ENCODE measurements around the gene CFAP77. TPM values are rescaled to one million over a fixed set of nuclear protein-coding genes. Genes with fewer than 3 reads are reported as not detected.

CFAP77 gene
- total and polyA plus RNA-seq, 2 of the 8 experiments (the other 6 are each of a cell fraction or from before 2014, with no cell fraction given) = 0.63 to 0.97 TPM

GRCh38 chr9:132514821-132515220 is 104.8 kb downstream of the CFAP77 start:
- Histone ChIP-seq H3K27me3 (replicated peaks in 1 of 4; ENCODE audit: control insufficient read depth in 3 of 4, extremely low read depth in 1 of 4, insufficient read depth in 3 of 4, low read length in 3 of 4) (no peaks in the 10 kb centered on the region; a peak in 1 of 7 replicates), H4K91ac (replicated peaks; ENCODE audit: insufficient read length, low read length) (no peak overlapping the region), H3K79me1 (ENCODE audit: low read depth, low read length) (no peaks in the 10 kb centered on the region), H3K56ac (replicated peaks; ENCODE audit: insufficient read length, low read depth, low read length) (no peak overlapping the region), H2AK5ac (ENCODE audit: low read depth, low read length) (no peak overlapping the region), H2AFZ (ENCODE audit: low read length) (no peak overlapping the region), H3K18ac (ENCODE audit: extremely low read depth, low read length) (no peak overlapping the region), H2BK5ac (ENCODE audit: low read depth, low read length) (no peak overlapping the region), H3K79me2 (ENCODE audit: control insufficient read depth in 1 of 2, insufficient read depth in 2 of 2, low read length in 2 of 2) (no peaks in the 10 kb centered on the region), H3K4ac (replicated peaks; ENCODE audit: insufficient read length, low read depth, low read length) (no peak overlapping the region), H3K36me3 (ENCODE audit: control insufficient read depth in 2 of 4, insufficient read depth in 4 of 4, low read length in 3 of 4) (no peaks in the 10 kb centered on the region), H3K4me2 (ENCODE audit: insufficient read depth in 1 of 2, low read depth in 2 of 2, low read length in 2 of 2) (no peak overlapping the region), H3K14ac (ENCODE audit: insufficient read length) (no peak overlapping the region), H4K8ac (ENCODE audit: extremely low read depth, insufficient read depth, low read length) (no peak overlapping the region), H2BK12ac (ENCODE audit: low read depth, low read length) (no peak overlapping the region), H3K9me3 (ENCODE audit: insufficient read depth in 2 of 2, low read depth in 1 of 2, low read length in 1 of 2) (no peaks in the 10 kb centered on the region), H3K4me1 (replicated peaks in 1 of 4; ENCODE audit: control insufficient read depth in 3 of 4, insufficient read depth in 4 of 4, low read length in 3 of 4) (no peaks in the 10 kb centered on the region), H4K5ac (ENCODE audit: insufficient read length, low read depth, low read length) (no peak overlapping the region), H2BK20ac (ENCODE audit: low read length) (no peak overlapping the region), H3K23me2 (ENCODE audit: low read depth, low read length) (peaks cover 9% of the 10 kb centered on the region; the same call in 1 of the 2 replicates), H3K23ac (ENCODE audit: insufficient read length) (no peak overlapping the region), H3K9ac (replicated peaks in 1 of 4; ENCODE audit: extremely low read depth in 1 of 4, low read depth in 3 of 4, low read length in 3 of 4) (no peak overlapping the region), H2BK15ac (ENCODE audit: low read length) (no peak overlapping the region), H4K20me1 (replicated peaks in 1 of 2; ENCODE audit: control insufficient read depth in 1 of 2, insufficient read depth in 2 of 2, low read length in 2 of 2) (no peaks in the 10 kb centered on the region), H3K4me3 (ENCODE audit: extremely low read depth in 1 of 4, insufficient read depth in 2 of 4, low read depth in 3 of 4, low read length in 4 of 4) (no peak overlapping the region), H3K27ac (ENCODE audit: low read depth, low read length) (no peak overlapping the region), H2BK120ac (replicated peaks; ENCODE audit: low read depth, low read length) (no peak overlapping the region)
- ChIA-PET POLR2A (ENCODE audit: partially characterized antibody) (interaction anchor here (1.0 kb wide), 1 partner anchor 9 kb away, joined by 3 read pairs; no protein-coding TSS in a partner anchor), CTCF (ENCODE audit: partially characterized antibody) (interaction anchor here (0.6 to 1.5 kb wide), 5 partner anchors 8 to 103 kb away, joined by 3 to 4 read pairs (median 3); no protein-coding TSS in a partner anchor)
- 83% methylated on average over 7 of the region's 8 CpGs; no CpG with 5 or more reads in 1 of the 2 experiments for WGBS, 2 experiments (ENCODE audit: extremely low coverage in 1 of 2, insufficient coverage in 1 of 2, insufficient read length in 1 of 2, insufficient replicate concordance in 2 of 2, low coverage in 1 of 2, low lambda C conversion rate in 2 of 2, missing lambda C conversion rate in 1 of 2)
- FAIRE-seq (no peak), DNase-seq (ENCODE audit: low read depth in 1 of 2, low spot score in 2 of 2) (no peak)
- TF ChIP-seq POLR2A (IDR thresholded peaks at IDR 0.05; ENCODE audit: control extremely low read depth in 1 of 2, low read depth in 2 of 2, low read length in 2 of 2) (no peak), ZNF274 (IDR thresholded peaks at IDR 0.05; ENCODE audit: borderline replicate concordance, extremely low read depth, low read length) (no peak), TEAD4 (IDR thresholded peaks at IDR 0.05; ENCODE audit: low read depth, low read length) (no peak), SP2 (IDR thresholded peaks at IDR 0.05; ENCODE audit: low read length) (no peak), ASH2L (IDR thresholded peaks at IDR 0.05; ENCODE audit: low read length) (no peak), CREB1 (IDR thresholded peaks at IDR 0.05) (no peak), CBX5 (IDR thresholded peaks at IDR 0.05; ENCODE audit: low read depth, low read length) (no peak), SRF (IDR thresholded peaks at IDR 0.05; ENCODE audit: low read depth, low read length) (no peak), POLR2AphosphoS5 (IDR thresholded peaks at IDR 0.05; ENCODE audit: low read depth, low read length) (no peak), TAF7 (optimal IDR thresholded peaks at IDR 0.05; ENCODE audit: borderline replicate concordance, low read depth, low read length) (no peak), TCF12 (IDR thresholded peaks at IDR 0.05; ENCODE audit: low read depth, low read length) (no peak), SAP30 (IDR thresholded peaks at IDR 0.05; ENCODE audit: insufficient read depth, insufficient replicate concordance, low read length) (no peak), USF2 (IDR thresholded peaks at IDR 0.05; ENCODE audit: low read length) (no peak), CBX8 (IDR thresholded peaks at IDR 0.05; ENCODE audit: borderline replicate concordance, low read depth, low read length) (no peak), RBBP5 (IDR thresholded peaks at IDR 0.05; ENCODE audit: borderline replicate concordance, low read depth, low read length) (no peak)

Data from H1 (cell line).